AG20443 (cell line): ENCODE results near the gene CACNA2D3.

ENCODE experiments used
- DNase-seq: peaks from one replicate; pipeline ENCODE4 v3.0.0; 2012; ENCODE audit warnings: low spot score, mixed read lengths

CACNA2D3 gene

GRCh38 chr3:54882129-54882833 is 759.9 kb downstream of the CACNA2D3 start:
- peak; percentile 87 for DNase-seq

- no peak for DNase-seq
Observed at GRCh38 chr3:54888162-54888561, 765.8 kb downstream of the CACNA2D3 start.

- DNase-seq, result no peak
Observed at GRCh38 chr3:54888873-54889272, 766.5 kb downstream of the CACNA2D3 start.

- no peak for DNase-seq
Observed at GRCh38 chr3:54889731-54890130, 767.4 kb downstream of the CACNA2D3 start.

- DNase-seq, result peak; percentile 97
Observed at GRCh38 chr3:54891540-54891897, 769.2 kb downstream of the CACNA2D3 start.

- DNase-seq, result no peak
Observed at GRCh38 chr3:54892168-54892567, 769.8 kb downstream of the CACNA2D3 start.

- no peak for DNase-seq
Observed at GRCh38 chr3:54895613-54896012, 773.3 kb downstream of the CACNA2D3 start.

GRCh38 chr3:54897028-54897711 is 774.8 kb downstream of the CACNA2D3 start:
- DNase-seq, result peak; percentile 47

GRCh38 chr3:54899273-54899672 is 776.9 kb downstream of the CACNA2D3 start:
- no peak for DNase-seq

- peak; percentile 21 for DNase-seq
Observed at GRCh38 chr3:54900838-54901591, 778.7 kb downstream of the CACNA2D3 start.

- no peak for DNase-seq
Observed at GRCh38 chr3:54901906-54902685, 779.7 kb downstream of the CACNA2D3 start.

GRCh38 chr3:54905261-54905888 is 783.0 kb downstream of the CACNA2D3 start:
- DNase-seq, result peak; percentile 55

GRCh38 chr3:54905920-54906319 is 783.6 kb downstream of the CACNA2D3 start:
- DNase-seq, result no peak

GRCh38 chr3:54906763-54907162 is 784.4 kb downstream of the CACNA2D3 start:
- DNase-seq, result no peak

GRCh38 chr3:54909191-54909590 is 786.8 kb downstream of the CACNA2D3 start:
- DNase-seq, result no peak

- no peak for DNase-seq
Observed at GRCh38 chr3:54914180-54914579, 791.8 kb downstream of the CACNA2D3 start.

- DNase-seq, result no peak
Observed at GRCh38 chr3:54915181-54915580, 792.8 kb downstream of the CACNA2D3 start.

GRCh38 chr3:54915976-54916375 is 793.6 kb downstream of the CACNA2D3 start:
- no peak for DNase-seq

GRCh38 chr3:54916732-54917131 is 794.4 kb downstream of the CACNA2D3 start:
- DNase-seq, result peak; percentile 23

- peak; percentile 63 for DNase-seq
Observed at GRCh38 chr3:54917174-54917573, 794.8 kb downstream of the CACNA2D3 start.

- DNase-seq, result no peak
Observed at GRCh38 chr3:54917862-54918261, 795.5 kb downstream of the CACNA2D3 start.

GRCh38 chr3:54918516-54918915 is 796.2 kb downstream of the CACNA2D3 start:
- DNase-seq, result no peak
